GM10266 (cell line): ENCODE measurements around the gene RGS10.

Experiments used
- DNase-seq: peaks from one replicate; pipeline ENCODE4 v3.0.0; 2012; ENCODE audit errors: extremely low spot score
- CTCF ChIP-seq: IDR thresholded peaks from 2 replicates; pipeline ENCODE4 v1.5.1; 2012; ENCODE audit warnings: mild to moderate bottlenecking, low read depth; ENCODE audit not compliant: control insufficient read depth, insufficient read depth; ENCODE audit errors: missing control alignments

The RGS10 gene

DNA sequence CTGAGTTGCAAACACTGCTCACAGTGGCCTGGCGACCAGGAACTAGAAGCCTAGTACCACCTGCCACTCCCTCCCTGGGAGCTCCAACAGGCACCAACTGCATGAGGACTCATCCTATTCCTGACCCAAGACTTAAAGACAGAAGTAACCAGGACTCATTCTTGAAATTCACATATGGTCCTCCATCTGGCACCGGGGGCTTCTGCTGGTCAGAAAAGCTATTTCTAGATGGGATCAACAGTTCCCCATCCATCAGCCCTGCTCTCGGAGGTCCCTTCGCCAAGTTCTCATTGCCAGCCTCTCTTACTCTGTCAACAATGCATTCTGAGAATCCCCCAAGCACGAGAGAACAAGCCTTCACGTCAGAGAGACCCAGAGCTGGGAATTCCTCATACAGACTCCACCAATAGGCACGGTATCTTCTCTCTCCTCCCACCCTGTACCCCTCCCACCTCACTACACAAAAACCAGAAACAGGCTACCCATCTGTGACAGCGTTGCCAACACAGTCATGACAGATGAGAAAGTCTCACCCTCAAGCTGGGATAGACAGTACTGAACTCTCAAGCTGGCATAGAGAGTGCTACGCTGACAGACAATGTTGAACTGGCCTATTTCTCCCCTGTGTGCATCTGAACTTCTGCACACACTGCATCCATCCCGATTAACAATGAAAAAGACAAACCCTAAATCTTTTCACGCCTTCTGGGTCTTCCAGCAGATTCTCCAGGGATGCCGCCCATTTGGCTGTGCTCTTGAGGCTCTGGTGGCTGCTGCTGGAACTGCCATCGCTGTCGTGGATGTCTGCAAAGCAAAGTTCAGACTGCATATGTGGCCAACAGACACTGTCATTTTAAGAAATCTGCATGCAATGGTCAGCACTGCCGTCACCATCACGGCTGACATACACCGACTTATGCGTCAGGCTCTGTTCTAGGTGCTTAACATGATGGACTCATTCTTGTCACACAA is 15.6 kb downstream of the RGS10 start:
- TF ChIP-seq CTCF = no peak
- DNase-seq = no peak

- no peak for TF ChIP-seq CTCF
- DNase-seq = no peak
These were observed 16.4 kb downstream of the RGS10 start for GRCh38 chr10:119526149-119526548.

DNA sequence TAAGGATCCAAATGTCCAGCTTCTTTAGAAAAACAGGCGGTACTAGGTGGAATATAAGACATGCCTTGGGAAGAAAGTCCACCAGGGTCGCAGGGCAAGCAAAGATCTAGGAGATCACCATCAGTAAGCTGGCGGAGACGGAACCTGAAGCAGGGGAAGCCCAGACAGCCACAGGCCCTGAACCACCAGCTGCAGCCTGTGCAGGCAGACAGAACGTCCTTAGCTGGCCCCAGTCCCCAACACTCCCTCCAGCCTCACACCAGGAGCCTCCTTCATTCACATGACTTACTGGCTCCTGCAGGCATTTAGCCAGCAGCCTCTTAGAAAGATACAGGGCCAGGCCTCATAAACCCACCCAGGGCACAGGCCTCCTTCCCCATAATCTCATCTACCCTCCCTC is 17.4 kb downstream of the RGS10 start:
- no peak for DNase-seq
- no peak for TF ChIP-seq CTCF

DNA sequence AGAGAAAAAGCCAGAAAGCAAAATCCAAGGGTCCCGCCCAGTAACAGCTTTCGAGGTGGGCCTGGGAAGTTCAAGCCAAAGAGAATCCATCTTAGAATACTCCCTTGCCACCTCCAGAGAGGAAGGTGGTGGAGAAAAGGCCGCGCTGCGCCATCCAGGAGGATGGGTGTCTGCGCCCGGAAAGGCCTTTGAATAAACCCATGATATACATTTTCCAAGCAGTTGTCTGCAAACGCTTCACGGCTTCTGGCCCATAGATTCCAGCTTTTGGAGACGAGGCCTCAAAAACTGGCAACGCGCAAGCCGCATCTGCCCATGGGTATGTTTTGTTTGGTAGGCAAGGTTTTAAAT is 17.8 kb downstream of the RGS10 start:
- TF ChIP-seq CTCF = no peak
- DNase-seq = no peak

GRCh38 chr10:119523895-119524719 is 18.4 kb downstream of the RGS10 start:
- TF ChIP-seq CTCF = no peak
- DNase-seq = no peak

DNA sequence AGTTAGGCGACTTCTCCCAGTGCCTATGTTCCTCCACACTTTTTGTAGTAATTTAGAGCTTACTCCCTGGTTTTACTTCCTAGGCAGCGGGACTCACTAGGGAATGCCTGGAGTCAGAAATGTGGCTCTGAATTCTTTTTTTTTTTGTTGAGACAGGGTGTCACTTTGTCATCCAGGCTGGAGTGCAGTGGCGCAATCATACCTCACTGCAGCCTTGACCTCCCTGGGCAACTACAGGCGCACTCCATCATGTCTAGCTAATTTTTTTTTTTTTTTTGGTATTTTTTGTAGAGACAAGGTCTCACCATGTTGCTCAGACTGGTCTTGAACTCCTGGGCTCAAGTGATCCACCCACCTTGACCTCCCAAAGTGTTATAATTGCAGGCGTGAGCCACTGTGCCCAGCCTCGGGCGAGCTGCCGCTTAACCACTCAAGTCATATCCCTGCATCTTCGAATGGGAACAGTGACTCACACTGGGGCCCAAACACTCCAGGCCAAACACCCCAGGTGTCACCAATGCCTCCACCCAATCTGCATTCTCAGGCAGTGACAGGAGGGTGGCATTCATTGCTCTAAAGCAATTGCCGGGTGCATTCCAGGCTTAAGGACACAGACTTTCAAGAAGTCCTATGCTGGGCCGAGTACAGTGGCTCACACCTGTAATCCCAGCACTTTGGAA is 19.6 kb downstream of the RGS10 start:
- no peak for DNase-seq
- no peak for TF ChIP-seq CTCF
